ENCODE measurements around the gene TFRC.

DNA sequence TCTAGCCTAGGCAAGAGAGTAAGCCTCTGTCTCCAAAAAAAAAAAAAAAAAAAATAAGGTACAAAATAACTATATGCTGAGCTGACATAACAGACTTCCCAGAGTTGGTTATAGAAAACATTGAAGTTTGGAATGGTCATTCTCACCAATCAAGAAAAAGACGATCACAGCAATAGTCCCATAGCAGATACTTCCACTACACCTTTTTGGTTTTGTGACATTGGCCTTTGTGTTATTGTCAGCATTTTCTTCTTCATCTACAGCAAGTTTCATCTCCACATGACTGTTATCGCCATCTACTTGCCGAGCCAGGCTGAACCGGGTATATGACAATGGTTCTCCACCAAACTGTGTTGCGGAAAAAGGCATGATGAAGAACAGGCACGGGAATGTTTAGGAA lies 6.9 kb downstream of the TFRC start:
- TF ChIP-seq, protein P1, sequence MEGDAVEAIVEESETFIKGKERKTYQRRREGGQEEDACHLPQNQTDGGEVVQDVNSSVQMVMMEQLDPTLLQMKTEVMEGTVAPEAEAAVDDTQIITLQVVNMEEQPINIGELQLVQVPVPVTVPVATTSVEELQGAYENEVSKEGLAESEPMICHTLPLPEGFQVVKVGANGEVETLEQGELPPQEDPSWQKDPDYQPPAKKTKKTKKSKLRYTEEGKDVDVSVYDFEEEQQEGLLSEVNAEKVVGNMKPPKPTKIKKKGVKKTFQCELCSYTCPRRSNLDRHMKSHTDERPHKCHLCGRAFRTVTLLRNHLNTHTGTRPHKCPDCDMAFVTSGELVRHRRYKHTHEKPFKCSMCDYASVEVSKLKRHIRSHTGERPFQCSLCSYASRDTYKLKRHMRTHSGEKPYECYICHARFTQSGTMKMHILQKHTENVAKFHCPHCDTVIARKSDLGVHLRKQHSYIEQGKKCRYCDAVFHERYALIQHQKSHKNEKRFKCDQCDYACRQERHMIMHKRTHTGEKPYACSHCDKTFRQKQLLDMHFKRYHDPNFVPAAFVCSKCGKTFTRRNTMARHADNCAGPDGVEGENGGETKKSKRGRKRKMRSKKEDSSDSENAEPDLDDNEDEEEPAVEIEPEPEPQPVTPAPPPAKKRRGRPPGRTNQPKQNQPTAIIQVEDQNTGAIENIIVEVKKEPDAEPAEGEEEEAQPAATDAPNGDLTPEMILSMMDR (IDR thresholded peaks at IDR 0.05): no peak
- TF ChIP-seq EZH2 (IDR thresholded peaks at IDR 0.05): no peak
